Tibial nerve (tissue), 3 donors: ENCODE measurements around the gene KCNK7.

Experiments
- CTCF ChIP-seq, 5 experiments: fragments of 200-600 bp in 3 of 5; fragments of 450-650 bp in 2 of 5; sonication (generic) in 3 of 5; IDR thresholded peaks; one replicate each; pipeline ENCODE4 v1.5.1; 2016 to 2019; ENCODE audit warnings: antibody characterized with exemption in 5 of 5, mild to moderate bottlenecking in 3 of 5, moderate library complexity in 2 of 5
- POLR2A ChIP-seq, 2 donors: fragments of 450-650 bp; IDR thresholded peaks; one replicate each; pipeline ENCODE4 v1.6.1; 2017; ENCODE audit warnings: antibody characterized with exemption in 2 of 2, mild to moderate bottlenecking in 2 of 2, moderate library complexity in 2 of 2

GRCh38 chr11:65565624-65566453, 29.8 kb downstream of the KCNK7 start:
- TF ChIP-seq CTCF (IDR thresholded peaks at IDR 0.05) (no peak), POLR2A (IDR thresholded peaks at IDR 0.05) (no peak)
